GM18868 (cell line): ENCODE measurements around the gene EVL.
"Not testable (repeated sequence)": the region's sequence is repeated elsewhere in the genome, so short reads cannot be mapped to it uniquely, and the experiment has no call there.

Experiments
- ATAC-seq: cut with Tn5 transposase; IDR thresholded peaks from one replicate; pipeline ENCODE4 v1.9.1; 2021; ENCODE audit warnings: mild to moderate bottlenecking, moderate library complexity; ENCODE audit not compliant: unreplicated experiment

The EVL gene

GRCh38 chr14:100065111-100065871 is at the start of gene EVL:
Gene EVL, plus strand, starts transcription at chr14:100065422. Its CDS starts 79 bp downstream, at chr14:100065501.
- peak; percentile 52 for ATAC-seq

- no peak for ATAC-seq
These were observed 47.7 kb upstream of the EVL start for GRCh38 chr14:100017553-100017952.

GRCh38 chr14:100018054-100018453 is 47.2 kb upstream of the EVL start:
- ATAC-seq, result no peak

- no peak for ATAC-seq
These were observed 46.7 kb upstream of the EVL start for GRCh38 chr14:100018482-100018881.

- no peak for ATAC-seq
These were observed 46.0 kb upstream of the EVL start for GRCh38 chr14:100019156-100019744.

GRCh38 chr14:100020629-100021028 is 44.6 kb upstream of the EVL start:
- no peak for ATAC-seq

GRCh38 chr14:100022772-100023451 is 42.3 kb upstream of the EVL start:
- ATAC-seq, result no peak

- peak; percentile 79 for ATAC-seq
These were observed 40.1 kb upstream of the EVL start for GRCh38 chr14:100025111-100025510.

GRCh38 chr14:100027771-100028490 is 37.3 kb upstream of the EVL start:
- no peak for ATAC-seq

GRCh38 chr14:100028990-100029677 is 36.1 kb upstream of the EVL start:
- no peak for ATAC-seq

- ATAC-seq, result not testable (repeated sequence)
These were observed 35.2 kb upstream of the EVL start for GRCh38 chr14:100030006-100030405.

GRCh38 chr14:100030452-100031153 is 34.6 kb upstream of the EVL start:
- no peak for ATAC-seq

- ATAC-seq, result no peak
These were observed 33.5 kb upstream of the EVL start for GRCh38 chr14:100031506-100032281.

- no peak for ATAC-seq
These were observed 32.5 kb upstream of the EVL start for GRCh38 chr14:100032738-100033137.

GRCh38 chr14:100033347-100034075 is 31.7 kb upstream of the EVL start:
- no peak for ATAC-seq

GRCh38 chr14:100034468-100034867 is 30.8 kb upstream of the EVL start:
- ATAC-seq, result no peak

- no peak for ATAC-seq
These were observed 30.2 kb upstream of the EVL start for GRCh38 chr14:100034961-100035500.

GRCh38 chr14:100035700-100036099 is 29.5 kb upstream of the EVL start:
- ATAC-seq, result no peak
